GM18499 (cell line): ENCODE data around the gene PDLIM1.

Experiments
- ATAC-seq: cut with Tn5 transposase; IDR thresholded peaks from one replicate; pipeline ENCODE4 v1.9.1; 2021; ENCODE audit warnings: moderate number of reproducible peaks; ENCODE audit not compliant: insufficient read depth, unreplicated experiment

The PDLIM1 gene

GRCh38 chr10:95319239-95319638, 28.4 kb upstream of the PDLIM1 start:
- no peak for ATAC-seq

- ATAC-seq = no peak
Observed at GRCh38 chr10:95315509-95315908, 24.7 kb upstream of the PDLIM1 start.

- no peak for ATAC-seq
Observed at GRCh38 chr10:95314192-95314918, 23.6 kb upstream of the PDLIM1 start.

- ATAC-seq = no peak
Observed at GRCh38 chr10:95312986-95313495, 22.2 kb upstream of the PDLIM1 start.

GRCh38 chr10:95312257-95312656, 21.5 kb upstream of the PDLIM1 start:
- ATAC-seq = no peak

- no peak for ATAC-seq
Observed at GRCh38 chr10:95309958-95310357, 19.2 kb upstream of the PDLIM1 start.

- ATAC-seq = no peak
Observed at GRCh38 chr10:95308389-95309302, 17.8 kb upstream of the PDLIM1 start.

- no peak for ATAC-seq
Observed at GRCh38 chr10:95306851-95307250, 16.0 kb upstream of the PDLIM1 start.

- no peak for ATAC-seq
Observed at GRCh38 chr10:95306318-95306650, 15.5 kb upstream of the PDLIM1 start.

GRCh38 chr10:95305606-95306317, 15.0 kb upstream of the PDLIM1 start:
- ATAC-seq = no peak

- ATAC-seq = no peak
Observed at GRCh38 chr10:95304976-95305375, 14.2 kb upstream of the PDLIM1 start.

GRCh38 chr10:95304463-95304862, 13.7 kb upstream of the PDLIM1 start:
- ATAC-seq = no peak

GRCh38 chr10:95303950-95304349, 13.1 kb upstream of the PDLIM1 start:
- ATAC-seq = no peak

GRCh38 chr10:95303535-95303934, 12.7 kb upstream of the PDLIM1 start:
- no peak for ATAC-seq

- ATAC-seq = no peak
Observed at GRCh38 chr10:95300022-95300539, 9.3 kb upstream of the PDLIM1 start.

- no peak for ATAC-seq
Observed at GRCh38 chr10:95297402-95297801, 6.6 kb upstream of the PDLIM1 start.

GRCh38 chr10:95296764-95297163, 6.0 kb upstream of the PDLIM1 start:
- ATAC-seq = no peak

- peak; percentile 72 for ATAC-seq
Observed at GRCh38 chr10:95295031-95295755, 4.4 kb upstream of the PDLIM1 start.

- ATAC-seq = no peak
Observed at GRCh38 chr10:95293631-95294030, 2.8 kb upstream of the PDLIM1 start.
